ENCODE results near the gene ARVCF. TPM values are rescaled to one million over a fixed set of nuclear protein-coding genes. Genes with fewer than 3 reads are reported as not detected.

ARVCF gene
- total and polyA plus RNA-seq, 2 of the 8 experiments (the other 6 are each of a cell fraction or from before 2014, with no cell fraction given): 31.0 to 43.2 TPM

GRCh38 chr22:20053407-20054033 lies 36.9 kb upstream of the ARVCF start:
- no peak overlapping the region for H4K5ac ChIP-seq (ENCODE audit: insufficient read length, low read depth, low read length)
- no peaks in the 10 kb centered on the region for H3K23me2 ChIP-seq (ENCODE audit: low read depth, low read length)
- H3K4me3 ChIP-seq (ENCODE audit: extremely low read depth in 1 of 4, insufficient read depth in 2 of 4, low read depth in 3 of 4, low read length in 4 of 4): no peak overlapping the region
- ChIA-PET POLR2A (ENCODE audit: partially characterized antibody) (no interaction called here), CTCF (ENCODE audit: partially characterized antibody) (interaction anchor here (0.9 to 1.5 kb wide), 5 partner anchors 16 to 100 kb away, joined by 3 to 4 read pairs (median 3); no protein-coding TSS in a partner anchor)
- H3K4me1 ChIP-seq (replicated peaks in 1 of 4; ENCODE audit: control insufficient read depth in 3 of 4, insufficient read depth in 4 of 4, low read length in 3 of 4): no peaks in the 10 kb centered on the region
- FAIRE-seq: no peak
- no peak overlapping the region for H3K14ac ChIP-seq (ENCODE audit: insufficient read length)
- H3K27me3 ChIP-seq (replicated peaks in 1 of 4; ENCODE audit: control insufficient read depth in 3 of 4, extremely low read depth in 1 of 4, insufficient read depth in 3 of 4, low read length in 3 of 4): no peaks in the 10 kb centered on the region; a peak in 1 of 7 replicates
- no peak overlapping the region; the same call in 1 of the 2 replicates for H2BK5ac ChIP-seq (ENCODE audit: low read depth, low read length)
- no peak overlapping the region for H2BK15ac ChIP-seq (ENCODE audit: low read length)
- H2BK12ac ChIP-seq (ENCODE audit: low read depth, low read length): no peak overlapping the region
- H3K27ac ChIP-seq (ENCODE audit: low read depth, low read length): no peak overlapping the region
- H3K23ac ChIP-seq (ENCODE audit: insufficient read length): no peak overlapping the region
- no peaks in the 10 kb centered on the region for H3K79me2 ChIP-seq (ENCODE audit: control insufficient read depth in 1 of 2, insufficient read depth in 2 of 2, low read length in 2 of 2)
- WGBS, 2 experiments (ENCODE audit: extremely low coverage in 1 of 2, insufficient coverage in 1 of 2, insufficient read length in 1 of 2, insufficient replicate concordance in 2 of 2, low coverage in 1 of 2, low lambda C conversion rate in 2 of 2, missing lambda C conversion rate in 1 of 2): 92% methylated on average over 14 of the region's 14 CpGs; no CpG with 5 or more reads in 1 of the 2 experiments
- H3K9me3 ChIP-seq (ENCODE audit: insufficient read depth in 2 of 2, low read depth in 1 of 2, low read length in 1 of 2): no peaks in the 10 kb centered on the region
- H2BK20ac ChIP-seq (ENCODE audit: low read length): no peak overlapping the region
- no peak overlapping the region for H3K18ac ChIP-seq (ENCODE audit: extremely low read depth, low read length)
- H4K8ac ChIP-seq (ENCODE audit: extremely low read depth, insufficient read depth, low read length): no peak overlapping the region; the same call in 1 of the 2 replicates
- no peak overlapping the region for H3K56ac ChIP-seq (replicated peaks; ENCODE audit: insufficient read length, low read depth, low read length)
- no peaks in the 10 kb centered on the region for H3K79me1 ChIP-seq (ENCODE audit: low read depth, low read length)
- no peak overlapping the region for H3K4me2 ChIP-seq (ENCODE audit: insufficient read depth in 1 of 2, low read depth in 2 of 2, low read length in 2 of 2)
- H3K36me3 ChIP-seq (ENCODE audit: control insufficient read depth in 2 of 4, insufficient read depth in 4 of 4, low read length in 3 of 4): no peaks in the 10 kb centered on the region
- H2BK120ac ChIP-seq (replicated peaks; ENCODE audit: low read depth, low read length): no peak overlapping the region
- no peak overlapping the region for H2AK5ac ChIP-seq (ENCODE audit: low read depth, low read length)
- no peak for DNase-seq (ENCODE audit: low read depth in 1 of 2, low spot score in 2 of 2)
- TF ChIP-seq JUN (IDR thresholded peaks at IDR 0.05; ENCODE audit: low read depth, low read length) (no peak), GTF2F1 (IDR thresholded peaks at IDR 0.05; ENCODE audit: borderline replicate concordance, low read depth, low read length) (no peak), TBP (IDR thresholded peaks at IDR 0.05; ENCODE audit: low read depth, low read length) (no peak), POLR2A (IDR thresholded peaks at IDR 0.05; ENCODE audit: control extremely low read depth in 1 of 2, low read depth in 2 of 2, low read length in 2 of 2) (no peak), HDAC6 (IDR thresholded peaks at IDR 0.05; ENCODE audit: low read depth, low read length) (no peak), EP300 (IDR thresholded peaks at IDR 0.05; ENCODE audit: borderline replicate concordance in 1 of 2, low read depth in 2 of 2, low read length in 2 of 2) (no peak)
- no peak overlapping the region for H4K91ac ChIP-seq (replicated peaks; ENCODE audit: insufficient read length, low read length)
- no peak overlapping the region for H2AFZ ChIP-seq (ENCODE audit: low read length)
- H3K9ac ChIP-seq (replicated peaks in 1 of 4; ENCODE audit: extremely low read depth in 1 of 4, low read depth in 3 of 4, low read length in 3 of 4): no peak overlapping the region
- no peak overlapping the region for H3K4ac ChIP-seq (replicated peaks; ENCODE audit: insufficient read length, low read depth, low read length)
- peaks cover 0 to 5% of the 10 kb centered on the region in 2 experiments for H4K20me1 ChIP-seq (replicated peaks in 1 of 2; ENCODE audit: control insufficient read depth in 1 of 2, insufficient read depth in 2 of 2, low read length in 2 of 2)
